ENCODE measurements around the gene COG7. TPM values are rescaled to one million over a fixed set of nuclear protein-coding genes. Genes with fewer than 3 reads are reported as not detected.

The COG7 gene
- total RNA-seq, 1 experiment from 2014 or later: 13.5 TPM

DNA sequence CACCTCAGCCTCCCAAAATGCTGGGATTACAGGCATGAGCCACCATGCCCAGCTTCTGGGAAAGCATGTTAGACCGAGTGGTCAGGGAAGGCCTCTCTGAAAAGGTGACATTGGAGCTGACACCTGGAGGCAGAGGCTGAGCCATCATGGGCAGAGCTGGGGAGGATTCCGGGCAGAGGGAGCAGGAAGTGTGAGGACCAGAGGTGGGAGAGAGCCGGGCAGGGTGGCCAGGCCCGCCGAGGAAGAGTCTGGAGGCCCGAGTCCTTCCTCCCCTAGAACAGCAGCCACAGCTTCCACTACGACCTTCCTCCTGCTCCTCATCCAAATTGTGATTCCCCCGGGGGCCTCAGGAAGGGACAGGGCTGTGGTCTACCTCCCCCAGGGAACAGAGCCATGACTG lies 74.7 kb downstream of the COG7 start:
- H3K4me2 ChIP-seq (ENCODE audit: low read length): no peak overlapping the region
- no peak overlapping the region for H3K4me3 ChIP-seq (ENCODE audit: low read length)
- H3K4me1 ChIP-seq (ENCODE audit: insufficient read depth, low read length): no peaks in the 10 kb centered on the region
- ChIA-PET CTCF (no interaction called here), POLR2A (ENCODE audit: unreplicated experiment) (no interaction called here)
- intact Hi-C loops (cut with micrococcal nuclease): no loop called here
- H4K20me1 ChIP-seq (ENCODE audit: low read length): no peaks in the 10 kb centered on the region
- H3K9me3 ChIP-seq (ENCODE audit: low read length): no peaks in the 10 kb centered on the region
- DNase-seq: no peak
- no peak for TF ChIP-seq EZH2 (IDR thresholded peaks at IDR 0.05; ENCODE audit: low read length, unreplicated experiment)
- no peak for TF ChIP-seq EZH2phosphoT487 (IDR thresholded peaks at IDR 0.05; ENCODE audit: borderline replicate concordance, low read length)
- TF ChIP-seq, protein P1, sequence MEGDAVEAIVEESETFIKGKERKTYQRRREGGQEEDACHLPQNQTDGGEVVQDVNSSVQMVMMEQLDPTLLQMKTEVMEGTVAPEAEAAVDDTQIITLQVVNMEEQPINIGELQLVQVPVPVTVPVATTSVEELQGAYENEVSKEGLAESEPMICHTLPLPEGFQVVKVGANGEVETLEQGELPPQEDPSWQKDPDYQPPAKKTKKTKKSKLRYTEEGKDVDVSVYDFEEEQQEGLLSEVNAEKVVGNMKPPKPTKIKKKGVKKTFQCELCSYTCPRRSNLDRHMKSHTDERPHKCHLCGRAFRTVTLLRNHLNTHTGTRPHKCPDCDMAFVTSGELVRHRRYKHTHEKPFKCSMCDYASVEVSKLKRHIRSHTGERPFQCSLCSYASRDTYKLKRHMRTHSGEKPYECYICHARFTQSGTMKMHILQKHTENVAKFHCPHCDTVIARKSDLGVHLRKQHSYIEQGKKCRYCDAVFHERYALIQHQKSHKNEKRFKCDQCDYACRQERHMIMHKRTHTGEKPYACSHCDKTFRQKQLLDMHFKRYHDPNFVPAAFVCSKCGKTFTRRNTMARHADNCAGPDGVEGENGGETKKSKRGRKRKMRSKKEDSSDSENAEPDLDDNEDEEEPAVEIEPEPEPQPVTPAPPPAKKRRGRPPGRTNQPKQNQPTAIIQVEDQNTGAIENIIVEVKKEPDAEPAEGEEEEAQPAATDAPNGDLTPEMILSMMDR (conservative IDR thresholded peaks at IDR 0.05; ENCODE audit: low read depth, low read length): no peak
- H3K27me3 ChIP-seq (ENCODE audit: low read length): no peaks in the 10 kb centered on the region
- H3K9me2 ChIP-seq (replicated peaks; ENCODE audit: low read length): no peaks in the 10 kb centered on the region
- no peaks in the 10 kb centered on the region for H3K36me3 ChIP-seq (ENCODE audit: low read depth, low read length)
- no peak overlapping the region for H3K9ac ChIP-seq (ENCODE audit: low read length)
- no peak overlapping the region for H3K27ac ChIP-seq (ENCODE audit: low read length)
- no TSS peak for BruUV-seq (replicated peaks)
- no peaks in the 10 kb centered on the region for H3F3A ChIP-seq (ENCODE audit: low read length, unreplicated experiment)
- no peaks in the 10 kb centered on the region for H3K79me2 ChIP-seq (ENCODE audit: low read length)
- H2AFZ ChIP-seq (ENCODE audit: low read length): no peak overlapping the region
- ATAC-seq: no peak

DNA sequence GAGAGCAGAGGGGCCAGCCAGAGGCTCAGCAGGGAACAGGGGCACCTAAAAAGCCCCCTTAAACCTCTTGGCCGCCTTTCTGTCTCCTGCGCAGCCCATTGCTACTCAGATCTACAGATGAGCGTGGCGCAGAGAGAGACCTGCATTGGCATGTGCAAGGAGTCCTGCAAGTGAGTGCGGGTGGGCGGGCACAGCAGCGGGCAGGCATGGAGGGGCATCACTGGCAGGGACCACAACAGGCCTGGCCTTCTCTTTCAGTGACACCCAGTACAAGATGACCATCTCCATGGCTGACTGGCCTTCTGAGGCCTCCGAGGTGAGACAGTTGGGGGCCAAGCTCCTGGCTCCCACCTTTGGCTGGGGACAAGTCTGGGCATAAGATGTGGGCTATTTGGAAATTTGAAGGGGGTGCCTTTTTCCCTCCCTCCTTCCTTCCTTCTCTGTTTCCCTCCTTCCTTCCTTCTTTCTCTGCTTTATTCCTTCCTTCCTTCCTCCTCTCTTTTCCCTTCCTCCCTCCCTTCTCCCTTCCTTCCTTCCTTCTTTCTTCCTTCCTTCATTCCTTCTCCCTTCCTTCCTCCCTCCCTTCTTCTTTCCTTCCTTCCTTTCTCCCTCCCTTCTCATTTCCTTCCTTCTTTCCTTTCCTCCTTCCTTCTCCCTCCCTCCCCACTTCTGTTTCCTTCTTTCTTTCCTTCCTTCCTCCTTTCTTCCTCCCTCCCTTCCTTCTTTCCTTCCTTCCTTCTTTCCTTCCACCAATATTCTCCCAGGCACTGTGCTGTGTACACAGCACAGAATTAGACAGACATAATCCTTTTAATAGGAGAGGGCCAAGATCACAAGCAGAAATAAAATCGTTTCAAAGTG lies 75.7 kb downstream of the COG7 start:
- Histone ChIP-seq H3K9me3 (ENCODE audit: low read length) (no peaks in the 10 kb centered on the region), H3K9me2 (replicated peaks; ENCODE audit: low read length) (no peaks in the 10 kb centered on the region), H3K27ac (ENCODE audit: low read length) (no peak overlapping the region), H4K20me1 (ENCODE audit: low read length) (no peaks in the 10 kb centered on the region), H3K79me2 (ENCODE audit: low read length) (no peaks in the 10 kb centered on the region), H3K27me3 (ENCODE audit: low read length) (no peaks in the 10 kb centered on the region), H3F3A (ENCODE audit: low read length, unreplicated experiment) (no peaks in the 10 kb centered on the region), H3K36me3 (ENCODE audit: low read depth, low read length) (no peaks in the 10 kb centered on the region), H3K9ac (ENCODE audit: low read length) (no peak overlapping the region), H3K4me1 (ENCODE audit: insufficient read depth, low read length) (no peaks in the 10 kb centered on the region), H3K4me2 (ENCODE audit: low read length) (no peak overlapping the region), H3K4me3 (ENCODE audit: low read length) (no peak overlapping the region), H2AFZ (ENCODE audit: low read length) (no peak overlapping the region)
- TF ChIP-seq EZH2 (IDR thresholded peaks at IDR 0.05; ENCODE audit: low read length, unreplicated experiment): no peak
- TF ChIP-seq, protein P1 (conservative IDR thresholded peaks at IDR 0.05; ENCODE audit: low read depth, low read length): no peak
- TF ChIP-seq EZH2phosphoT487 (IDR thresholded peaks at IDR 0.05; ENCODE audit: borderline replicate concordance, low read length): no peak
- DNase-seq (no peak), ATAC-seq (no peak)
- intact Hi-C loops (cut with micrococcal nuclease): no loop called here
- ChIA-PET CTCF (no interaction called here), POLR2A (ENCODE audit: unreplicated experiment) (no interaction called here)
- BruUV-seq (replicated peaks): no TSS peak

DNA sequence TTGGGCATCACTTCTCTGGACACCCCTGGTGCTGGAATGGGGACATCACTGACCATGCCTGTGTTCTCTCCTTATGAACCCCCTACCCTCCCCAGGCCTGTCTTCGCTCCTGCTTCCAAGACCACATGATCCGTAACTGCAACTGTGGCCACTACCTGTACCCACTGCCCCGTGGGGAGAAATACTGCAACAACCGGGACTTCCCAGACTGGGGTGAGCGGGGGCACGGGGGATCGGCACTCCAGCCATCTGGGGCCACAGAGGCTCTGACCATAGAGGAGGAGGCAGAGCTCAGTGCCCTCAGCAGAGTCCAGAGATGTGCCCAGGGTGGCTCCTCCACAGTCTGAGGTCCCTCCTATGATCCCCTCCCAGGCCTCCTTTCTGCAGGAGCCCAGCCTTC lies 77.3 kb downstream of the COG7 start:
- Histone ChIP-seq H3K9me2 (replicated peaks; ENCODE audit: low read length) (no peaks in the 10 kb centered on the region), H3K27me3 (ENCODE audit: low read length) (no peaks in the 10 kb centered on the region), H4K20me1 (ENCODE audit: low read length) (no peaks in the 10 kb centered on the region), H3K9ac (ENCODE audit: low read length) (no peak overlapping the region), H3K36me3 (ENCODE audit: low read depth, low read length) (no peaks in the 10 kb centered on the region), H2AFZ (ENCODE audit: low read length) (no peak overlapping the region), H3F3A (ENCODE audit: low read length, unreplicated experiment) (no peaks in the 10 kb centered on the region), H3K27ac (ENCODE audit: low read length) (no peak overlapping the region), H3K4me2 (ENCODE audit: low read length) (no peak overlapping the region), H3K4me1 (ENCODE audit: insufficient read depth, low read length) (no peaks in the 10 kb centered on the region), H3K79me2 (ENCODE audit: low read length) (no peaks in the 10 kb centered on the region), H3K4me3 (ENCODE audit: low read length) (no peak overlapping the region), H3K9me3 (ENCODE audit: low read length) (no peaks in the 10 kb centered on the region)
- CTCF ChIA-PET: no interaction called here
- intact Hi-C loops (cut with micrococcal nuclease): no loop called here
- TF ChIP-seq EZH2phosphoT487 (IDR thresholded peaks at IDR 0.05; ENCODE audit: borderline replicate concordance, low read length) (no peak), EZH2 (IDR thresholded peaks at IDR 0.05; ENCODE audit: low read length, unreplicated experiment) (no peak)
- TF ChIP-seq, protein P1 (conservative IDR thresholded peaks at IDR 0.05; ENCODE audit: low read depth, low read length): no peak
- ATAC-seq (no peak), DNase-seq (no peak)
- no TSS peak for BruUV-seq (replicated peaks)
- POLR2A ChIA-PET (ENCODE audit: unreplicated experiment): no interaction called here
